PC-3 (cell line): ENCODE results near the gene POGLUT3.

Source experiments
- CTCF ChIP-seq: fragments of 300-600 bp; sonication (generic); conservative IDR thresholded peaks from 2 replicates; pipeline ENCODE4 v1.5.1; 2017; ENCODE audit warnings: antibody characterized with exemption, low read depth, mild to moderate bottlenecking, low read length
- EZH2 ChIP-seq: fragments of 300-600 bp; sonication (generic); IDR thresholded peaks from one replicate; pipeline ENCODE4 v1.6.1; 2017; ENCODE audit warnings: antibody characterized with exemption, mild to moderate bottlenecking, low read length; ENCODE audit not compliant: unreplicated experiment
- EZH2phosphoT487 ChIP-seq: fragments of 300-600 bp; sonication (generic); IDR thresholded peaks from 2 replicates; pipeline ENCODE4 v1.6.1; 2018; ENCODE audit warnings: mild to moderate bottlenecking, antibody characterized with exemption, low read length, borderline replicate concordance

- no peak for TF ChIP-seq EZH2
- TF ChIP-seq CTCF = no peak
- no peak for TF ChIP-seq EZH2phosphoT487
These were observed 31.8 kb downstream of the POGLUT3 start for GRCh38 chr11:108466405-108466804.
